ENCODE data around the gene CLASP1. TPM values are rescaled to one million over a fixed set of nuclear protein-coding genes. Genes with fewer than 3 reads are reported as not detected.
"Not testable (repeated sequence)": the region's sequence is repeated elsewhere in the genome, so short reads cannot be mapped to it uniquely, and the experiment has no call there.

CLASP1 gene
- total RNA-seq, 2 donors from 2014 or later, result 50.4 to 55.8 TPM

- intact Hi-C loops (cut with DNase I); DNase-seq (ENCODE audit: low spot score): not testable (repeated sequence)
Measured at GRCh38 chr2:121301190-121301589, 348.1 kb downstream of the CLASP1 start.

DNA sequence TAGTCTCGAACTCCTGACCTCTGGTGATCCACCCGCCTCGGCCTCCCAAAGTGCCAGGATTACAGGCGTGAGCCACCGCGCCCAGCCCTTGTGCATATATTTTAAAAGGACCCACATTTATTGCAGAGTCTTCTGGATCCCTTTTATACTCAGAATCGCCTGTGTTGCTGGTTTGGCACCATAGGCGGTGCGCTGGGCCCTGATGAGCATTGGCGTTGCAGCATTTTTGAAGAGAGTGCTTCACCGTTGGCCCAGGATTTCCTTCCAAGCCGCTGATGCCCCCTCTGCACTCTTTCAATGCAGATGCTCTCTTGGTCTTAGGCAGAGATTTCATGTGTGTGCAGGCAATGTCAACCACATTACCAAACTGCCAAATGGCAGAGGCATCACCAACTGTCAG is 350.8 kb downstream of the CLASP1 start:
- no peak for DNase-seq (ENCODE audit: low spot score)
- intact Hi-C loops (cut with DNase I), result no loop called here

DNA sequence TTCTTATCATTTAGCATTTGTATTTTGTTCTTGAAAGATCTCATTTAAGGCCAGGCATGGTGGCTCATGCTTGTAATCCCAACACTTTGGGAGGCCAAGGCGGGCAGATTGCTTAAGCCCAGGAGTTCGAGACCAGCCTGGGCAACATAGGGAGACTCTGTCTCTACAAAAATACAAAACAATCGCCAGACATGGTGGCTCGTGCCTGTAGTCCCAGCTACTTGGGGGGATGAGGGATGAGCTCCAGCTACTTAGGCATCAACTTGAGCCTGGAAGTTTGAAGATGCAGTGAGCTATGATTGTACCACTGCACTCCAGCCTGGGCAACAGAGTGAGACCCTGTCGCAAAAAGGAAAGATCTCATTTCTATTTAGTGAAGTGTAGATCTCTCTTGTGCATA is 351.4 kb downstream of the CLASP1 start:
- DNase-seq (ENCODE audit: low spot score); intact Hi-C loops (cut with DNase I): not testable (repeated sequence)

DNA sequence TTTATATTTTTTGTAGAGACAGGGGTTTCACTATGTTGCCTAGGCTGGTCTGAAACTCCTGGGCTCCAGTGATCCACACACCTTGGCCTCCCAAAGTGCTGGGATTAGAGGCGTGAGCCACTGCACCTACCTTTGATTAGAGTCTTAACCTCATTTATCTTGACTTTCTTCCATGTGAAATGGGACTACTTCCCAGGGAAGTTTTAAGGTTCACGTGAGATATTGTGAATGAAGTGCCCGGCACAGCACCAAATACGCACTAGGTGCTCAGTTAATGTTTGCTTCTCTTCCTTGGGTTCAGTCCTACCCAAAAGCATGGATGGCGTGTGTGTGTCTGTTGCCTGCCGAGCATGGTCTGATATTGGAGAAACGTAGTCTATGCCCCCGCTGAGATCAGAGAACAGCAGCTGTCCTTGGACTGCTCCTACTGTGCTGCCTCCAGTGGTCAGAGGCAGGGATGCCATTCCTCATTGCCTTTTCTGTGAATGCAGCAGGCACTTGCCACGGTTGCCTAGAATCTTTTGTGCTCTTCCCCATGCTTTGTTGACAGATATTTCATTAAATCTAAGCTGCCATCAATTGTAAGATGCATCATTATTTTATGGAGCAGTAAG is 351.9 kb downstream of the CLASP1 start:
- intact Hi-C loops (cut with DNase I), result no loop called here
- no peak for DNase-seq (ENCODE audit: low spot score)

DNA sequence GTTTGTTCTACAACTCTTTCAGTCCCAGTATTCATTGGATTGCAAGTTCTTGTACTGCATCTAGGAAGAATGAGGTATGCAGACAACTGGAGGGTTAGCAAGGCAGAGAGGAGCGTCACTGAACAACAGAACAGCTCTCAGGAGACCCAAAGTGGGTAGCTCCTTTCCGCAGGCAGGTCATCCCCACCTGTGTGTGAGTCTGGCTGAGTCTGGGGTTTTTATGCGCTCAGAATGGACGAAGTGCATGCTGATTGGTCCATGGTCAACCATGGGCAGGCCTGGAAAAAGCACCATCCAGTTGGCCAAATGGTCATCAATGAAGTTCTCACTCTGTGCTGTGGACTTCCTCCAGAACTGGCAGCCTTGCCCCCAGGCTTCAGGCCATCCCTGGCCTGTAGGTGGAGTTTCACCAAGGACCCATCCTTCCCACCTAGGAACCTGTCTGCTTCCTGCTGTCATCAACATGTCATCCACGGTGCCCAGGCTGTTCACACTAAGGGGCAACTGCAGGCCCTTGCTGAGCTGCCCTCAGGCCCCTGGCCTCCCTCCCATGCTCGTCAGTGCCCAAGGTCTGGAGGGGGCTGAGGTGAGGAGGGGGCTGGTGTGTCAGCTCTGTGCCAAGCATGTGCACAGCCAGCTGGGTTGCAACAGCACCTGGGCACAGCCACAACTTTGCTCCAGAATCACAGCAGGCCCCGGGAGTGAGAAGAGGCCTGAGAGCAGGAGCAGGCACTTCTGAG is 353.2 kb downstream of the CLASP1 start:
- intact Hi-C loops (cut with DNase I), result no loop called here
- no peak for DNase-seq (ENCODE audit: low spot score)

GRCh38 chr2:121294881-121295840 is 354.1 kb downstream of the CLASP1 start:
- intact Hi-C loops (cut with DNase I), result no loop called here
- no peak for DNase-seq (ENCODE audit: low spot score)

- DNase-seq (ENCODE audit: low spot score), result no peak
- intact Hi-C loops (cut with DNase I), result no loop called here
Measured at GRCh38 chr2:121293450-121294325, 355.6 kb downstream of the CLASP1 start.

DNA sequence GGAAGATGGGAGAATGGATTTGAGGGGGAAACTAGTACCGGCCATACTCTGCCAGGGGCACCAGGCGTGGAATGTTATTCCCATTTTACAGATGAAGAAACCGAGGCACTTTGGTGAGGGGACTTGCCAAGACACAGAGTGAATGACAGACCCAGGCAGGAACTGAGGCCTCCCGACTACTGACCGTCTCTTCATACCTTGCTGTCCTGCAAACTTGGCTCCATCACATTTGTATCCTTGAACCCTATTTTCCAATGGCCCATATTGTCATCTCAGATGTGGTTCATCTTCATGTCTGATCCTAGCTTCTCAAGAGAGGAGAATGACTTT is 358.0 kb downstream of the CLASP1 start:
- intact Hi-C loops (cut with DNase I), result no loop called here
- DNase-seq (ENCODE audit: low spot score), result no peak

DNA sequence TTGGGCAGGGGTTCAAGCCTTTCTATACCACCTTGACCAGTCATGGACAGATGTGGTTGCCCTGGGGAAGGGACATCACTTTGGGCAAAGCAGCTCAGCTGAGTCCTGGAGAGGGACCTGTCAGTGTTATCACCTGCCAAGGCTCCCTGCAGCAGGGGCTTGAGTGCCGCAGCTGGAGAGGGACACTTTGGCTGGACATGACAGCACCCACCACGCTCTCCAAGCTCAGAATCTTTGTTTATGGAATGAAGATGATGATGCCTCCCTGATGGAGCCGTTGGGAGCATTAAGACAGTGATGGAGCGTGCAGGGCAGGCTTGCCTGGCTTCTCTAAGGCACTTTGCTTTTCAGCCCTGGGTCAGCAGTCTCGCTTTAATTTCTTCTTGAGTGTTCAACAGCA is 360.0 kb downstream of the CLASP1 start:
- no peak for DNase-seq (ENCODE audit: low spot score)
- intact Hi-C loops (cut with DNase I), result no loop called here

- DNase-seq (ENCODE audit: low spot score), result no peak
- intact Hi-C loops (cut with DNase I), result no loop called here
Measured at GRCh38 chr2:121288454-121289231, 360.6 kb downstream of the CLASP1 start.

DNA sequence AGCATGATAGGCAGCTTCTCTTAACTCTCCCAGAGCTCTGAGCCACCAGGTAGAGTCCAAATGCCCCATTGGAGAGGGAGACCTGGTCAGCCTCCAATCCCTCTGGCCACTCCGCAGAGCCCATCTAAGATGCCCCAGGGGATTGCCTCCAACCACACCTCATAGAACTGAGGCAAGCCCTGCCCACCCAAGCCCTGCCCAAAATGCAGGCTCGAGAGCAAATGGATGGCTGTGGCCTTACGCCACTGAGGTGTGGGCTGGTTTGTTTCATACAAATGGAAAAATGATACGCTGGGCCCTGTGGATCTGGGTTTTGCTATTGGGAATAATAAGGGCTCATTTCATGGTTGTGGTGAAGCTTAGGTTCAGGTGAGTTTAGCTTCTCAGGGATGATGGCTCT is 361.3 kb downstream of the CLASP1 start:
- intact Hi-C loops (cut with DNase I), result no loop called here
- DNase-seq (ENCODE audit: low spot score), result no peak

Other genes with a start within 250 kb of the CLASP1 start
- not detected for gene RNU4ATAC, start 118.6 kb downstream of the CLASP1 start, total RNA-seq
- 10 to 100 TPM; 32.1 to 45.8 TPM for gene NIFK, start 87.4 kb upstream of the CLASP1 start, total RNA-seq
- gene TSN, start 106.2 kb upstream of the CLASP1 start, total RNA-seq, result 10 to 100 TPM; 43.8 to 49.5 TPM